Measurements from ENCODE around the gene IGF2BP1.
A peak's percentile ranks its signal among the peaks of the same experiment; 100 is the strongest.
"Not testable (repeated sequence)": the region's sequence is repeated elsewhere in the genome, so short reads cannot be mapped to it uniquely, and the experiment has no call there.

Gene IGF2BP1

DNA sequence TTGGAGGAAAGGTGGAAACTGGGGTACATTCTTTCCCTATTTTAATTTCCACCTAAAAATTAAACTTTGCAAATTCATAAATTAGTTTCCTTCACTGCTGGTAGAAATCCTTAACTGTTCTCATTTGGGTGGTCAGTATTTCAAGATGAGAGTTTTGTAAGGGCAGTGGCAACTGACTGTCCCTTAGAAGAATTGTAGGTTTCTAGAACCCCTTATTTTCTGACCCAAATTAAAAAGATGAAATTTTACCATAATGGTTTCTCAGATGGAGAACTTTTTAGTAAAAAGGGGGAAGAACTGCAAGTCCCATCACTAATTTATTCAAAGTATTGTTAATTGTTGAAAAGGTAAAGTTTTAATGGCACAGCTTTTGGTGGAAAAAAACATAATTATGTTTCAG, 5.6 kb downstream of the IGF2BP1 start:
- DNase-seq (ENCODE audit: low spot score) = no peak
- Histone ChIP-seq H2BK12ac (ENCODE audit: low read length) (no peak overlapping the region), H3K9me3 (replicated peaks in 1 of 2; ENCODE audit: control insufficient read depth in 2 of 2, insufficient read depth in 1 of 2, low read depth in 1 of 2, low read length in 2 of 2) (no peaks in the 10 kb centered on the region), H3K27ac (replicated peaks; ENCODE audit: low read length) (no peak overlapping the region), H3K79me1 (ENCODE audit: low read depth, low read length) (no peaks in the 10 kb centered on the region), H2AK5ac (ENCODE audit: low read depth, low read length) (no peak overlapping the region), H3K27me3 (ENCODE audit: control insufficient read depth in 3 of 3, insufficient read depth in 3 of 3, low read depth in 1 of 3, low read length in 3 of 3) (no peaks in the 10 kb centered on the region), H4K91ac (ENCODE audit: low read depth, low read length, poor library complexity) (no peak overlapping the region), H2BK5ac (ENCODE audit: low read length) (no peak overlapping the region), H3K14ac (ENCODE audit: low read length) (no peak overlapping the region), H2BK120ac (ENCODE audit: low read depth, low read length) (no peak overlapping the region), H3K4me3 (ENCODE audit: low read length in 2 of 2) (peak overlapping the region in 1 of 2 donors; percentile 98), H2BK15ac (ENCODE audit: low read length) (no peak overlapping the region), H3K4ac (ENCODE audit: low read length) (no peak overlapping the region), H4K8ac (ENCODE audit: low read depth, low read length) (no peak overlapping the region), H3K23ac (ENCODE audit: low read depth, low read length, poor library complexity) (no peak overlapping the region), H3K4me2 (ENCODE audit: insufficient read depth, low read length, poor library complexity, severe bottlenecking) (no peak overlapping the region), H3K4me1 (ENCODE audit: control insufficient read depth in 2 of 2, insufficient read depth in 1 of 2, low read depth in 1 of 2, low read length in 2 of 2) (peaks cover 14 to 17% of the 10 kb centered on the region in 2 donors), H3K18ac (ENCODE audit: low read length) (no peak overlapping the region), H3K9ac (ENCODE audit: low read depth, low read length, poor library complexity) (no peak overlapping the region), H2AFZ (ENCODE audit: low read length) (no peak overlapping the region), H3K36me3 (replicated peaks in 1 of 2; ENCODE audit: control insufficient read depth in 2 of 2, insufficient read depth in 2 of 2, low read length in 2 of 2) (peaks cover 14 to 70% of the 10 kb centered on the region in 2 donors)

DNA sequence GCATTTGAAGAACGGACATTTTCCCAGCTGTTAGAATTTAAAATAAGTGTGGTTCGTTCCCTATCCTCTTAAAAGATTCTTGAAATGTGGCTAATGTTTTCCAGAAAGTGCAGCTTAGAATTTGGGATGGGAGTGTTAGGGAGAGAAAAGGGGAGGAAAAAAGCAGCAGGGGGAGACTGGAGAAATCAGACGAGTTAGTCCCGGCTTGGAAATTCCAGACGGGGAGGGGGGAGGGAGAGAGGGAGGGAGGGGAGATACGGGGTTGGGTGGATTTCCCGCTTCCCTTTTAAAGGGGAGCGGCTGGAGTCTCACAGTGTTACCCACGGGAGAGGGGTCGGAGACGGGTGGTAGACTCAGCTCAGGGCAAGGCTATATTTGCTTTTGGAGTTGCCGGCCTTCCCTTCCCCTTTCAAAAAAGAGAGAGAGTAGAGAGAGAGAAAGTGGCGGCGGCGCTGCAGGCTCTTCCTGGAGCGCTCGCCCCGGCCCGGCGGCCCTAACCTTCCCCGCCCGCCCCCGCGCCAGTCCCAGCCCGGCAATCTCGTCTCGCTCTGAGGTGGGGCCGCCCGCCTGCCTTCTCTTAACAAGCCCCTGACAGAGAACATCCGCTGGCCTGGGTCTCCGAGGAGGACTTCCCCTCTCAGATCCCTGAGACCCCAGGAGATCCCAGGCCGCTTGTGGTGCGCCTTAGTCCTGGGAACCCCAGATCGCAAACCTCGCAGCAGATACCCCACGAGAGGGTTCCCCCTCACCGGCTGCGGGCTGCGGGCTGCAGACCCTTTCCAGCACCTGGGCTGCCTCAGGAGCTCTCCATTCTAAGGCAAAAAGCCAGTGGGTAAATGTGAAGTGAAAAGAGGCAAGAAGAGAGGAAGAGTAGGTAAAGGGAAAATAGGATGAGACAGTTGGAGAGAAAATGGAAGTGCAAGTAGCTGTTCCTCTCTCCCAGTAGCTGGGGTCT, 6.6 kb downstream of the IGF2BP1 start:
- peak overlapping the region; percentile 40 for H3K27ac ChIP-seq (replicated peaks; ENCODE audit: low read length)
- peak overlapping the region; percentile 75 to 98 for H3K4me3 ChIP-seq (ENCODE audit: low read length in 2 of 2)
- H3K4me1 ChIP-seq (ENCODE audit: control insufficient read depth in 2 of 2, insufficient read depth in 1 of 2, low read depth in 1 of 2, low read length in 2 of 2) = peaks cover 14 to 17% of the 10 kb centered on the region in 2 donors
- no peak overlapping the region for H2AFZ ChIP-seq (ENCODE audit: low read length)
- no peak overlapping the region for H2BK120ac ChIP-seq (ENCODE audit: low read depth, low read length)
- H3K79me1 ChIP-seq (ENCODE audit: low read depth, low read length) = no peaks in the 10 kb centered on the region
- WGBS, 2 donors (ENCODE audit: extremely low coverage in 2 of 2, insufficient read length in 2 of 2, insufficient replicate concordance in 1 of 2) = no CpG with 5 or more reads among the region's 39 CpGs
- H2BK5ac ChIP-seq (ENCODE audit: low read length) = no peak overlapping the region
- H3K9ac ChIP-seq (ENCODE audit: low read depth, low read length, poor library complexity) = peak overlapping the region; percentile 53
- no peak overlapping the region for H3K4ac ChIP-seq (ENCODE audit: low read length)
- no peak overlapping the region for H2BK12ac ChIP-seq (ENCODE audit: low read length)
- peak overlapping the region; percentile 82 for H3K18ac ChIP-seq (ENCODE audit: low read length)
- peak overlapping the region; percentile 68 for H3K4me2 ChIP-seq (ENCODE audit: insufficient read depth, low read length, poor library complexity, severe bottlenecking)
- no peak overlapping the region for H3K23ac ChIP-seq (ENCODE audit: low read depth, low read length, poor library complexity)
- H4K8ac ChIP-seq (ENCODE audit: low read depth, low read length) = no peak overlapping the region
- no peaks in the 10 kb centered on the region for H3K9me3 ChIP-seq (replicated peaks in 1 of 2; ENCODE audit: control insufficient read depth in 2 of 2, insufficient read depth in 1 of 2, low read depth in 1 of 2, low read length in 2 of 2)
- no peaks in the 10 kb centered on the region for H3K27me3 ChIP-seq (ENCODE audit: control insufficient read depth in 3 of 3, insufficient read depth in 3 of 3, low read depth in 1 of 3, low read length in 3 of 3)
- peaks cover 14 to 75% of the 10 kb centered on the region in 2 donors for H3K36me3 ChIP-seq (replicated peaks in 1 of 2; ENCODE audit: control insufficient read depth in 2 of 2, insufficient read depth in 2 of 2, low read length in 2 of 2)
- H4K91ac ChIP-seq (ENCODE audit: low read depth, low read length, poor library complexity) = no peak overlapping the region
- no peak overlapping the region for H2BK15ac ChIP-seq (ENCODE audit: low read length)
- no peak overlapping the region for H2AK5ac ChIP-seq (ENCODE audit: low read depth, low read length)
- DNase-seq (ENCODE audit: low spot score) = no peak
- H3K14ac ChIP-seq (ENCODE audit: low read length) = no peak overlapping the region

DNA sequence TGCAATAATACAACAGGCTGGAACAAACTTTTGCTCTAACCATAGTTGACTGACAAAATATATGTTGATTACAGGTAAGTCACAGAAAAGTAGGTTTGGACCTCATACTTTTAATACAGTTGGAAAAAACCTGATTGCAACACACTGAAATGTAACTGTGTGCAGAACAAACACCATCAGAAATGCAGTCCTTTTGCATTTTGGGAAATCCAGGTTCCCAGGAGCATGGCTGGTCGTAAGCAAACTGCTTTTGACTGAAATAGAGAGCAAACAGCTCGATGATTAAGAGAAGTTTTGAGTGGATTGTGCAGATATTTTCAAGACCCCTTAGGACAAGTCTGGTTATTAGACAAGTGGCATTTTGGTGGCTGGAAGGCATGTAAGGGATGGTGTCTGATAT, 8.0 kb downstream of the IGF2BP1 start:
- no peak overlapping the region for H3K4me3 ChIP-seq (ENCODE audit: low read length in 2 of 2)
- peaks cover 14 to 81% of the 10 kb centered on the region in 2 donors for H3K36me3 ChIP-seq (replicated peaks in 1 of 2; ENCODE audit: control insufficient read depth in 2 of 2, insufficient read depth in 2 of 2, low read length in 2 of 2)
- no peak for DNase-seq (ENCODE audit: low spot score)

DNA sequence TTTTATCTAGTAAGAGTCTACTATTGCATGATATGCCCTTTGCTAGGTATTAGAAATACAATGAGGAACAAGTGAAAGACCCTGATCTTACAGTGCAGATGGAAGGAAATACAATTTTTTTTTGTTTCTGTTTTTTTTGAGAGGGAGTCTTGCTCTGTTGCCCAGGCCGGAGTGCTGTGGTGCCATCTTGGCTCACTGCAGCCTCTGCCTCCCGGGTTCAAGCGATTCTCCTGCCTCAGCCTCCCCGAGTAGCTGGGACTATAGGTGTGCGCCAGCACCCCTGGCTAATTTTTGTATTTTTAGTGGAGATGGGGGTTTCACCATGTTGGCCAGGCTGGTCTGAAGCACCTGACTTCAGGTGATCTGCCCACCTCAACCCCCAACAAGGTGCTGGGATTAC, 11.7 kb downstream of the IGF2BP1 start:
- H2BK5ac ChIP-seq (ENCODE audit: low read length); H3K4me2 ChIP-seq (ENCODE audit: insufficient read depth, low read length, poor library complexity, severe bottlenecking); H4K91ac ChIP-seq (ENCODE audit: low read depth, low read length, poor library complexity); H3K27ac ChIP-seq (replicated peaks; ENCODE audit: low read length); H2AK5ac ChIP-seq (ENCODE audit: low read depth, low read length); H3K4ac ChIP-seq (ENCODE audit: low read length); H3K27me3 ChIP-seq (ENCODE audit: control insufficient read depth in 3 of 3, insufficient read depth in 3 of 3, low read depth in 1 of 3, low read length in 3 of 3); DNase-seq (ENCODE audit: low spot score); H4K8ac ChIP-seq (ENCODE audit: low read depth, low read length); H3K9me3 ChIP-seq (replicated peaks in 1 of 2; ENCODE audit: control insufficient read depth in 2 of 2, insufficient read depth in 1 of 2, low read depth in 1 of 2, low read length in 2 of 2); H3K14ac ChIP-seq (ENCODE audit: low read length); H2BK12ac ChIP-seq (ENCODE audit: low read length); H2AFZ ChIP-seq (ENCODE audit: low read length); H2BK120ac ChIP-seq (ENCODE audit: low read depth, low read length); H3K4me3 ChIP-seq (ENCODE audit: low read length in 2 of 2); H3K23ac ChIP-seq (ENCODE audit: low read depth, low read length, poor library complexity); H2BK15ac ChIP-seq (ENCODE audit: low read length); H3K79me1 ChIP-seq (ENCODE audit: low read depth, low read length); H3K18ac ChIP-seq (ENCODE audit: low read length); H3K9ac ChIP-seq (ENCODE audit: low read depth, low read length, poor library complexity): not testable (repeated sequence)
- peaks cover 23 to 32% of the 10 kb centered on the region in 2 donors for H3K4me1 ChIP-seq (ENCODE audit: control insufficient read depth in 2 of 2, insufficient read depth in 1 of 2, low read depth in 1 of 2, low read length in 2 of 2)
- peaks cover 14 to 88% of the 10 kb centered on the region in 2 donors for H3K36me3 ChIP-seq (replicated peaks in 1 of 2; ENCODE audit: control insufficient read depth in 2 of 2, insufficient read depth in 2 of 2, low read length in 2 of 2)
- no CpG with 5 or more reads among the region's 5 CpGs for WGBS, 2 donors (ENCODE audit: extremely low coverage in 2 of 2, insufficient read length in 2 of 2, insufficient replicate concordance in 1 of 2)

More for the DNA sequence above, 8.0 kb downstream of the IGF2BP1 start:
- Histone ChIP-seq H2BK5ac (ENCODE audit: low read length) (no peak overlapping the region), H3K14ac (ENCODE audit: low read length) (no peak overlapping the region), H3K9ac (ENCODE audit: low read depth, low read length, poor library complexity) (no peak overlapping the region), H3K9me3 (replicated peaks in 1 of 2; ENCODE audit: control insufficient read depth in 2 of 2, insufficient read depth in 1 of 2, low read depth in 1 of 2, low read length in 2 of 2) (no peaks in the 10 kb centered on the region), H3K23ac (ENCODE audit: low read depth, low read length, poor library complexity) (no peak overlapping the region), H2BK12ac (ENCODE audit: low read length) (no peak overlapping the region), H2AK5ac (ENCODE audit: low read depth, low read length) (no peak overlapping the region), H3K4me2 (ENCODE audit: insufficient read depth, low read length, poor library complexity, severe bottlenecking) (no peak overlapping the region), H4K91ac (ENCODE audit: low read depth, low read length, poor library complexity) (no peak overlapping the region), H4K8ac (ENCODE audit: low read depth, low read length) (no peak overlapping the region), H2BK15ac (ENCODE audit: low read length) (no peak overlapping the region), H3K27ac (replicated peaks; ENCODE audit: low read length) (no peak overlapping the region), H3K4me1 (ENCODE audit: control insufficient read depth in 2 of 2, insufficient read depth in 1 of 2, low read depth in 1 of 2, low read length in 2 of 2) (peaks cover 14 to 17% of the 10 kb centered on the region in 2 donors), H2BK120ac (ENCODE audit: low read depth, low read length) (no peak overlapping the region), H2AFZ (ENCODE audit: low read length) (no peak overlapping the region), H3K27me3 (ENCODE audit: control insufficient read depth in 3 of 3, insufficient read depth in 3 of 3, low read depth in 1 of 3, low read length in 3 of 3) (no peaks in the 10 kb centered on the region), H3K79me1 (ENCODE audit: low read depth, low read length) (no peaks in the 10 kb centered on the region), H3K4ac (ENCODE audit: low read length) (no peak overlapping the region), H3K18ac (ENCODE audit: low read length) (no peak overlapping the region)
- no CpG with 5 or more reads among the region's 2 CpGs for WGBS, 2 donors (ENCODE audit: extremely low coverage in 2 of 2, insufficient read length in 2 of 2, insufficient replicate concordance in 1 of 2)
